Sigmoid colon (tissue), 7 donors: ENCODE results near the gene PROSER3. TPM values are rescaled to one million over a fixed set of nuclear protein-coding genes. Genes with fewer than 3 reads are reported as not detected.

ENCODE experiments used
- DNase-seq: peaks from one replicate; pipeline ENCODE4 v3.0.0-alpha.2; 2019
- H3K27ac ChIP-seq, 4 donors: fragments of 200-600 bp; sonication (generic); one replicate each; pipeline ENCODE4 v1.5.1; 2016 to 2019; ENCODE audit warnings: mild to moderate bottlenecking in 1 of 4
- H3K27me3 ChIP-seq, 3 donors: fragments of 200-600 bp; sonication (generic); one replicate each; pipeline ENCODE4 v1.5.1; 2019; ENCODE audit warnings: mild to moderate bottlenecking in 1 of 3
- H3K36me3 ChIP-seq, 4 donors: fragments of 200-600 bp; sonication (generic); one replicate each; pipeline ENCODE4 v1.5.1; 2016 to 2019
- H3K4me1 ChIP-seq, 4 donors: fragments of 200-600 bp; sonication (generic); one replicate each; pipeline ENCODE4 v1.5.1; 2017 to 2019
- H3K4me3 ChIP-seq, 4 donors: fragments of 200-600 bp; sonication (generic); one replicate each; pipeline ENCODE4 v1.5.1; 2017 to 2019; ENCODE audit warnings: mild to moderate bottlenecking in 2 of 4, moderate library complexity in 1 of 4
- H3K9me3 ChIP-seq, 4 donors: fragments of 200-600 bp in 3 of 4; sonication (generic) in 3 of 4; one replicate each; pipeline versions ENCODE4 v1.5.1 to v1.6.1; 2013 to 2019
- EP300 ChIP-seq, 4 donors: sonication (generic); formaldehyde crosslinking; IDR thresholded peaks; one replicate each; pipeline ENCODE4 v1.6.1; 2017; ENCODE audit warnings: antibody characterized with exemption in 4 of 4
- POLR2A ChIP-seq, 2 donors: fragments of 450-650 bp; IDR thresholded peaks; one replicate each; pipeline ENCODE4 v1.6.1; 2016; ENCODE audit warnings: antibody characterized with exemption in 2 of 2, mild to moderate bottlenecking in 2 of 2, moderate library complexity in 2 of 2
- POLR2AphosphoS5 ChIP-seq, 4 donors: sonication (generic); formaldehyde crosslinking; IDR thresholded peaks; one replicate each; pipeline ENCODE4 v1.6.1; 2017; ENCODE audit warnings: antibody characterized with exemption in 4 of 4
- WGBS, 2 donors: extraction: QIAGEN DNeasy Blood & Tissue Kit; methylation state at CpG; one replicate each; pipeline ENCODE4 v1.1.7; 2013; 5-methylcytosine and 5-hydroxymethylcytosine counted together
- intact Hi-C: fragments of 100-400 bp; cut with DNase I; formaldehyde crosslinking; loops from one replicate; pipeline ENCODE4 v1.15.1; 2023
- polyA plus RNA-seq, 3 donors: library from polyadenylated mRNA; stranded (reverse); fragments of 200-250 nt; gene quantifications; one replicate each; pipeline ENCODE4 v1.2.3, GENCODE V29; 2013
- total RNA-seq, 4 donors: library from RNA; depleted of rRNA; stranded (reverse); fragments of >200 nt; gene quantifications; one replicate each; pipeline ENCODE4 v1.1.0, GENCODE V29; 2016
- TF ChIP-seq, protein P1 (sequence below), 4 experiments: fragments of 450-650 bp in 3 of 4; fragments of 200-600 bp in 1 of 4; IDR thresholded peaks; one replicate each; pipeline ENCODE4 v1.5.1; 2016 to 2019; ENCODE audit warnings: antibody characterized with exemption in 4 of 4, mild to moderate bottlenecking in 3 of 4, moderate library complexity in 2 of 4
- donor health status: healthy with polysubstance abuse.
- donor health status: Bipolar disorder and iron deficiency.
- donor health status: healthy.

The PROSER3 gene
- total and polyA plus RNA-seq, 7 donors = 2.4 to 16.5 (median 5.0) TPM

GRCh38 chr19:35787227-35787799 is 29.3 kb downstream of the PROSER3 start:
- no peak for DNase-seq
- Histone ChIP-seq H3K27ac (no peak overlapping the region), H3K36me3 (peaks cover 0 to 14% (median 0%) of the 10 kb centered on the region in 4 donors), H3K4me1 (no peaks in the 10 kb centered on the region), H3K9me3 (no peaks in the 10 kb centered on the region), H3K4me3 (no peak overlapping the region), H3K27me3 (no peaks in the 10 kb centered on the region)
- intact Hi-C loops = no loop called here
- WGBS, 2 donors = 92 to 95% methylated on average over 15 of the region's 15 CpGs
- TF ChIP-seq POLR2A (IDR thresholded peaks at IDR 0.05) = no peak
- TF ChIP-seq, protein P1, sequence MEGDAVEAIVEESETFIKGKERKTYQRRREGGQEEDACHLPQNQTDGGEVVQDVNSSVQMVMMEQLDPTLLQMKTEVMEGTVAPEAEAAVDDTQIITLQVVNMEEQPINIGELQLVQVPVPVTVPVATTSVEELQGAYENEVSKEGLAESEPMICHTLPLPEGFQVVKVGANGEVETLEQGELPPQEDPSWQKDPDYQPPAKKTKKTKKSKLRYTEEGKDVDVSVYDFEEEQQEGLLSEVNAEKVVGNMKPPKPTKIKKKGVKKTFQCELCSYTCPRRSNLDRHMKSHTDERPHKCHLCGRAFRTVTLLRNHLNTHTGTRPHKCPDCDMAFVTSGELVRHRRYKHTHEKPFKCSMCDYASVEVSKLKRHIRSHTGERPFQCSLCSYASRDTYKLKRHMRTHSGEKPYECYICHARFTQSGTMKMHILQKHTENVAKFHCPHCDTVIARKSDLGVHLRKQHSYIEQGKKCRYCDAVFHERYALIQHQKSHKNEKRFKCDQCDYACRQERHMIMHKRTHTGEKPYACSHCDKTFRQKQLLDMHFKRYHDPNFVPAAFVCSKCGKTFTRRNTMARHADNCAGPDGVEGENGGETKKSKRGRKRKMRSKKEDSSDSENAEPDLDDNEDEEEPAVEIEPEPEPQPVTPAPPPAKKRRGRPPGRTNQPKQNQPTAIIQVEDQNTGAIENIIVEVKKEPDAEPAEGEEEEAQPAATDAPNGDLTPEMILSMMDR (IDR thresholded peaks at IDR 0.05) = no peak
- no peak for TF ChIP-seq POLR2AphosphoS5 (IDR thresholded peaks at IDR 0.05)
- no peak for TF ChIP-seq EP300 (IDR thresholded peaks at IDR 0.05)

- intact Hi-C loops = no loop called here
- WGBS, 2 donors = 86 to 87% methylated on average over 12 of the region's 12 CpGs
Measured at GRCh38 chr19:35788205-35788960, 30.4 kb downstream of the PROSER3 start.

GRCh38 chr19:35789195-35789977 is 31.4 kb downstream of the PROSER3 start:
- Histone ChIP-seq H3K4me3 (no peak overlapping the region), H3K27ac (no peak overlapping the region), H3K9me3 (no peaks in the 10 kb centered on the region), H3K27me3 (no peaks in the 10 kb centered on the region), H3K36me3 (peaks cover 0 to 10% (median 0%) of the 10 kb centered on the region in 4 donors), H3K4me1 (no peaks in the 10 kb centered on the region)
- 84 to 88% methylated on average over 11 of the region's 11 CpGs for WGBS, 2 donors
- intact Hi-C loops = no loop called here
- TF ChIP-seq POLR2AphosphoS5 (IDR thresholded peaks at IDR 0.05) (no peak), POLR2A (IDR thresholded peaks at IDR 0.05) (no peak), EP300 (IDR thresholded peaks at IDR 0.05) (no peak)
- TF ChIP-seq, protein P1 (IDR thresholded peaks at IDR 0.05) = no peak
- no peak for DNase-seq

More at GRCh38 chr19:35788205-35788960, 30.4 kb downstream of the PROSER3 start:
- Histone ChIP-seq H3K4me3 (no peak overlapping the region), H3K36me3 (peaks cover 0 to 10% (median 0%) of the 10 kb centered on the region in 4 donors), H3K9me3 (no peaks in the 10 kb centered on the region), H3K27me3 (no peaks in the 10 kb centered on the region), H3K4me1 (no peaks in the 10 kb centered on the region), H3K27ac (no peak overlapping the region)
- TF ChIP-seq POLR2A (IDR thresholded peaks at IDR 0.05) (no peak), EP300 (IDR thresholded peaks at IDR 0.05) (no peak), POLR2AphosphoS5 (IDR thresholded peaks at IDR 0.05) (no peak)
- TF ChIP-seq, protein P1 (IDR thresholded peaks at IDR 0.05) = no peak
- no peak for DNase-seq

GRCh38 chr19:35789978-35790944 is 32.3 kb downstream of the PROSER3 start:
- Histone ChIP-seq H3K9me3 (no peaks in the 10 kb centered on the region), H3K36me3 (peaks cover 0 to 1% (median 0%) of the 10 kb centered on the region in 4 donors), H3K4me3 (no peak overlapping the region), H3K27ac (no peak overlapping the region), H3K4me1 (no peaks in the 10 kb centered on the region), H3K27me3 (peaks cover 0 to 1% (median 0%) of the 10 kb centered on the region in 3 donors)
- no peak for DNase-seq
- intact Hi-C loops = no loop called here
- no peak for TF ChIP-seq EP300 (IDR thresholded peaks at IDR 0.05)
- TF ChIP-seq, protein P1 (IDR thresholded peaks at IDR 0.05) = no peak
- TF ChIP-seq POLR2A (IDR thresholded peaks at IDR 0.05) = no peak
- TF ChIP-seq POLR2AphosphoS5 (IDR thresholded peaks at IDR 0.05) = no peak
- 86 to 91% methylated on average over 19 of the region's 19 CpGs for WGBS, 2 donors
